ENCODE data around the gene FAM83B. TPM values are rescaled to one million over a fixed set of nuclear protein-coding genes. Genes with fewer than 3 reads are reported as not detected.

Gene FAM83B
- total RNA-seq, 1 donor from 2014 or later: not detected

DNA sequence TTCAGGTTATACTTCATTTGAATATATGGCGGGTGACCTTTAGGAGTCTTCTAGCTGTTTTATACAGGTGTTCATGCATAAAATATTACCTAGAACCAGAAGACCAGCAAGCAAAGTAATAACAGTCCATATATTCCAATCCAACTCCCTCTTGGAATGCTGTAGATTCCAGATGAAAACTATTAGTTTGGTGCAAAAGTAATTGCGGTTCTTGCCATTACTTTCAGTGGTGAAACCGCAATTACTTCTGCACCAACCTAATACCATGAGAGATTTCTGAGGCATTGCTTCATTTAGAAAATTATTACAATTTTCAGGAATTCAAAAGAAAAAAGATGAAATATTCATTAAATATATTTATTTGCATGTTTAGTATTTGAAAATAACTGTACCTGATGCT lies 62.6 kb downstream of the FAM83B start:
- H3K4me1 Mint-ChIP-seq: no peaks in the 10 kb centered on the region
- H3K27me3 Mint-ChIP-seq (ENCODE audit: low read depth): no peaks in the 10 kb centered on the region
- TF ChIP-seq, protein P1, sequence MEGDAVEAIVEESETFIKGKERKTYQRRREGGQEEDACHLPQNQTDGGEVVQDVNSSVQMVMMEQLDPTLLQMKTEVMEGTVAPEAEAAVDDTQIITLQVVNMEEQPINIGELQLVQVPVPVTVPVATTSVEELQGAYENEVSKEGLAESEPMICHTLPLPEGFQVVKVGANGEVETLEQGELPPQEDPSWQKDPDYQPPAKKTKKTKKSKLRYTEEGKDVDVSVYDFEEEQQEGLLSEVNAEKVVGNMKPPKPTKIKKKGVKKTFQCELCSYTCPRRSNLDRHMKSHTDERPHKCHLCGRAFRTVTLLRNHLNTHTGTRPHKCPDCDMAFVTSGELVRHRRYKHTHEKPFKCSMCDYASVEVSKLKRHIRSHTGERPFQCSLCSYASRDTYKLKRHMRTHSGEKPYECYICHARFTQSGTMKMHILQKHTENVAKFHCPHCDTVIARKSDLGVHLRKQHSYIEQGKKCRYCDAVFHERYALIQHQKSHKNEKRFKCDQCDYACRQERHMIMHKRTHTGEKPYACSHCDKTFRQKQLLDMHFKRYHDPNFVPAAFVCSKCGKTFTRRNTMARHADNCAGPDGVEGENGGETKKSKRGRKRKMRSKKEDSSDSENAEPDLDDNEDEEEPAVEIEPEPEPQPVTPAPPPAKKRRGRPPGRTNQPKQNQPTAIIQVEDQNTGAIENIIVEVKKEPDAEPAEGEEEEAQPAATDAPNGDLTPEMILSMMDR (conservative IDR thresholded peaks at IDR 0.05): no peak
- no peak overlapping the region for H3K4me3 Mint-ChIP-seq
- H3K36me3 Mint-ChIP-seq (ENCODE audit: low read depth): no peaks in the 10 kb centered on the region
- H3K27ac Mint-ChIP-seq (ENCODE audit: unreplicated experiment): no peak overlapping the region
- H3K9me3 Mint-ChIP-seq: peaks cover 3% of the 10 kb centered on the region
- DNase-seq (ENCODE audit: low read depth, low spot score): no peak

DNA sequence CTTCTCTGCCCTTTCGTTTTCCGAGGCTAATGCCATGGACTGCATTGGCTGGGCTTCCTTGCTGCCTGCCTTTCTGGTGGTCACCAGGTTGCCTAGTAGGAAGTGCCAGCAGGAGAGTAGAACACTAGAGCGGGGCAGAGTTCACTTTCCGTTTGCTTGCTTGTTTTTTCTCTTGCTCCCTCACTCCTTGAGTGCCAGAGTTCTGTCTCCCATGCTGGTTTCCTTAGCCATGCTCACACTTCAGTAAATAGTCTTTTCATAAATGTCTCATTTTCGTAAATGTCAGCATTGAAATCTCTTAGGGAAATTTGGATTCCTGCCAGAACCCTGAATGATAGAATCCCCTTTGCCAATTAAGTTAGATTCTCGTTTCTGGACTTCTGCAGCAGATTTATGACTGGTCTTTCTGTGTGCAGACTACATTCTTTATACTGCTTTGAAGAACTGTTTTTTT lies 63.9 kb downstream of the FAM83B start:
- TF ChIP-seq, protein P1 (conservative IDR thresholded peaks at IDR 0.05): no peak
- peaks cover 3% of the 10 kb centered on the region for H3K9me3 Mint-ChIP-seq
- H3K36me3 Mint-ChIP-seq (ENCODE audit: low read depth): no peaks in the 10 kb centered on the region
- H3K4me1 Mint-ChIP-seq: no peaks in the 10 kb centered on the region
- H3K27me3 Mint-ChIP-seq (ENCODE audit: low read depth): no peaks in the 10 kb centered on the region
- H3K27ac Mint-ChIP-seq (ENCODE audit: unreplicated experiment): no peak overlapping the region
- DNase-seq (ENCODE audit: low read depth, low spot score): no peak
- no peak overlapping the region for H3K4me3 Mint-ChIP-seq

DNA sequence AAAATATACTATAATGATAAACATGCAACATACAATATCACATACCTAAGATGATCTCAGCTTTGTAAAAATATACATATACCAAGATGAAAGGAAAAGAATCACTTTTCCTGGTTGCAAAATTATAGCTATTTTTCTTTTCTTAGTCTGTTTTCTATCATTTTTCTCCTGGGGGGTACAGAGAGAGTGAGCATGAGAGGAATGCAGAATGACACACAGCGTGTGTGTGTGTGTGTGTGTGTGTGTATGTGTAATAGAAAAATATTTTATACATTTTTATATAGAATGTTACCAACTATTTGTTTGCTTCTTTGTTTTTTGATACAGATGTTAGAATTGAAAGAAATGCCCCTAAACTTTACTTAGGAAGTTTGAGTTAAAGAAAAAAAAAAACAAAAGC lies 64.3 kb downstream of the FAM83B start:
- Mint-ChIP-seq H3K4me1 (no peaks in the 10 kb centered on the region), H3K27me3 (ENCODE audit: low read depth) (no peaks in the 10 kb centered on the region), H3K9me3 (peaks cover 3% of the 10 kb centered on the region), H3K4me3 (no peak overlapping the region), H3K36me3 (ENCODE audit: low read depth) (no peaks in the 10 kb centered on the region), H3K27ac (ENCODE audit: unreplicated experiment) (no peak overlapping the region)
- TF ChIP-seq, protein P1 (conservative IDR thresholded peaks at IDR 0.05): no peak
- no peak for DNase-seq (ENCODE audit: low read depth, low spot score)

DNA sequence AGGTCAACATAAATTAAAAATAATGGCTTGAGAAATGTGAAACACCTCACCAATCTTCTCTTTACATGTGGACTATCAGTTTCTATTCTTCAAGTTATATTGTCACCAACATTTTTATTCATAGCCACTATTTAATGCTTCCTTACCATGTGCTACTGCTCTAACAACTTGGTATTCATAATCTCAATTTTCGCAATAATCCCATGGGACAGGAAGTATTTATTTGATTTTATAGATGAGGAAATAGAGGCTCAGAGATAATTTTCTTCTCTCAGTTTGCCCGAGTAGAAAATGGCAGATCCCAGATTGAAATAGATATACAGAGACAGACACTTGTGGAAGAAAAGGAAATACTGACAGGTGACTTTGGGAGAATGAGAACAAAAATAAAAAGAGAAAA lies 66.6 kb downstream of the FAM83B start:
- TF ChIP-seq, protein P1 (conservative IDR thresholded peaks at IDR 0.05): no peak
- Mint-ChIP-seq H3K9me3 (peaks cover 3% of the 10 kb centered on the region), H3K27ac (ENCODE audit: unreplicated experiment) (no peak overlapping the region), H3K4me1 (no peaks in the 10 kb centered on the region), H3K4me3 (no peak overlapping the region), H3K36me3 (ENCODE audit: low read depth) (no peaks in the 10 kb centered on the region), H3K27me3 (ENCODE audit: low read depth) (no peaks in the 10 kb centered on the region)
- DNase-seq (ENCODE audit: low read depth, low spot score): no peak

GRCh38 chr6:54916858-54917257 lies 70.3 kb downstream of the FAM83B start:
- DNase-seq (ENCODE audit: low read depth, low spot score): no peak
- Mint-ChIP-seq H3K4me1 (no peaks in the 10 kb centered on the region), H3K36me3 (ENCODE audit: low read depth) (no peaks in the 10 kb centered on the region), H3K9me3 (no peaks in the 10 kb centered on the region), H3K4me3 (no peak overlapping the region), H3K27me3 (ENCODE audit: low read depth) (no peaks in the 10 kb centered on the region), H3K27ac (ENCODE audit: unreplicated experiment) (no peak overlapping the region)
- TF ChIP-seq, protein P1 (conservative IDR thresholded peaks at IDR 0.05): no peak

DNA sequence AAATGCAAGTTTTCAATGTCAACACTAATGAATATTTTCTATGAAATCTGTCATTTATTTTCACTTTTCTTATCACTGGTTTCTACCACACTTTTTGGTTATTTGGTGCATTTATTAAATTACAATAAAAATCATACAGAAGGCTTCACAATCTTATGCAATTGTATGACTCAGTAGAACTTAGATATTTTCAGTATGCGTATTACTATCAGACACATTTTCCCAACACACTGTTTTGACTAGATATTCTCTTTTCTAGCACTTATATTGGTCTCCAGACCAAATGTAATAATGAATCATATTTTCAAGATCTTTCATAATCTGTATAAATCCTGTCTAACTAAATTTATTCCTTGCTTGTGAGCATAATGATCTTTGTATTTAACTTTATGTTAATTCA lies 74.1 kb downstream of the FAM83B start:
- H3K36me3 Mint-ChIP-seq (ENCODE audit: low read depth): no peaks in the 10 kb centered on the region
- H3K4me1 Mint-ChIP-seq: no peaks in the 10 kb centered on the region

More for the DNA sequence above, 74.1 kb downstream of the FAM83B start:
- TF ChIP-seq, protein P1 (conservative IDR thresholded peaks at IDR 0.05): no peak
- Mint-ChIP-seq H3K27me3 (ENCODE audit: low read depth) (no peaks in the 10 kb centered on the region), H3K27ac (ENCODE audit: unreplicated experiment) (no peak overlapping the region), H3K4me3 (no peak overlapping the region), H3K9me3 (no peaks in the 10 kb centered on the region)
- DNase-seq (ENCODE audit: low read depth, low spot score): no peak

All from neural crest cell (in vitro differentiated cells).